GM21360 (cell line): ENCODE results near the gene EXOC2.
"Not testable (repeated sequence)": the region's sequence is repeated elsewhere in the genome, so short reads cannot be mapped to it uniquely, and the experiment has no call there.

Experiments
- ATAC-seq: cut with Tn5 transposase; IDR thresholded peaks from one replicate; pipeline ENCODE4 v1.9.1; 2021; ENCODE audit warnings: mild to moderate bottlenecking, moderate library complexity; ENCODE audit not compliant: unreplicated experiment

Gene EXOC2

DNA sequence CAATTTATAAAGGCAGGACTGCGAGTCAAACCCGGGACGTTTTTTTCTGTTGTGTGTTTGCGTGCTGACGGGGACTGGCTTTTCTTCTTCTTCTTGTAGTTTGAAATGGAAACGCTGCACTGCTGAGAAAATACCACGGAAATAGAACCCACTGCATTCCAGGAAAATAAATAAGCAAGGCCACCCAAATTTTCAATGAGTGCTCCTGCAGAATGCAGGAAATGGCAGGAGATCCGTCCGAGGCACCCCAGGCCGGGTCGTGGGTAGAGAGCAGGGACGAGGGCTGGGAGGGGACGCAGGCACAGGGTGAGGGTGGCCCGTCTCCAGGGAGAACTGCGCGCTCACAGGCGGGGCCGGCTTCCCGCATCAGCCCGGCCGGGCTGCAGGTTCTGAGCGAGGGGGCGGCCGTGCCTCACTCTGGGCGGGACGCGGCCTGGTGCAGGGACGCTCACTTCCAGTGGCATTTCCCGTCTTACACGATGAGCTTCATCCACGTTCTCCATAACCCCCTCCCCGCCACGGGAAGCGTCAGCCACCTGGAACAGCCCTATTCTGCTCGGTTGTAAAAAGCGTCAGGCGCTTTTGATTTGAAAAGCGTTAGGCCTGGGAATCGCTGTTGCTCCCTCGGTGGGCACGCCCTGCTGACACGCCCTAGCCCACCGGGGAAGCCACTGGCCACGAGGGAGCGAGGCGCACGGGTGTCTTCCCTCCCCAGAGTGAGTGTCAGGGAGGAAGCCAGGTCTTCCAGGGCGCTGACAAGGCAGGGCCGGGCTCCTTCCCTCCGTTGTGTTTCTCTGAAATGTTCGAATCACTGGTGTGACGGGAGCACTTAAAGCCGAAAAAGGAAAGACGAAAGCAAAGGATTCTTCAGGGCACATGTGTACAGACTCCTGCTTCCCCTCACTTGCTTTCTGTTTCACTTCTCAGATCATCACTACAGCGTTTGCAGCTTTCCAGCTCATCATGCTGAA lies 17.9 kb upstream of the EXOC2 start:
- ATAC-seq = peak; percentile 81

DNA sequence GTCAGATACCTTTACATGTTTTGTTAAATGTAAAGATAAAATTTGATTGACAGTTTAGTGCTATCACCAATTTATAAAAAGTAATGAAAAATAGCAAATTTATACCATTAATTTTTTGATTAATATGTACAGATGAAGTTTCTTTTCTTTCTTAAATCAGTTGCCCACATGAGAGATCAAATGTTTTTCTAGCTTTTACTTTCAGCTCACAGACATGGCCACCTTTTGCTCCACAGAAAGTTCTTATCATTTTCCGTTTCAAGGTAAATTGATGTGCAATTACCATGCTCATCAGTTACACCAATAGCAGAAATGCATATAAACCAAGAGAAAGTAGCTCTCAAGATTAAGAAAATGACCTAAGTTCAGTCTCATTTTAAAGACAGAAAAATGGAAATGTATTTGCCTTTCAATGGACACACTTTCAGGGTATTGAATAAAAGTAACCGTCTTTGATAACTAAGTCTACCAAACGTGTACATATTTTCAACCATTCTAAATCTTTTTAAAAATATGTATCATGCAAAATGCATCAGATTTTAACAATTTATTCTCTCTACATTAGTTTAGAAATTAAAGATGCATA lies 16.6 kb upstream of the EXOC2 start:
- no peak for ATAC-seq

DNA sequence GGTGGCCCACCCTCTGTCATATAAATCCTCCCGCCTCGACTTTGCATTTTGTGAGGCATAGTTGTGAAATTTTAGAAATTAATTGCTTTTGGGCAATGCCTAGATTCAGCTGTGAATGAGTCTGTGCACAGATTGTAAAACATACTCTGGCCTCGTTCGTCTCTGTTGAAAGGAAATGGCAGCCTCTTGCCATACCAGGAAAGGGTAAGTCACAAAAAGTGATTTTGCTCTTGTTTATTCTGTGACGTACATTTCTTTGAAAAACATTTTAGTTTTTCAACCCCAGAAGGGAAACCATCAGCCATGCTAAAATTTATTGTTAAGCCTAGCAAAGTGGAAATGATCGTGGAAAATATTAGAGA lies 15.3 kb upstream of the EXOC2 start:
- ATAC-seq = no peak

DNA sequence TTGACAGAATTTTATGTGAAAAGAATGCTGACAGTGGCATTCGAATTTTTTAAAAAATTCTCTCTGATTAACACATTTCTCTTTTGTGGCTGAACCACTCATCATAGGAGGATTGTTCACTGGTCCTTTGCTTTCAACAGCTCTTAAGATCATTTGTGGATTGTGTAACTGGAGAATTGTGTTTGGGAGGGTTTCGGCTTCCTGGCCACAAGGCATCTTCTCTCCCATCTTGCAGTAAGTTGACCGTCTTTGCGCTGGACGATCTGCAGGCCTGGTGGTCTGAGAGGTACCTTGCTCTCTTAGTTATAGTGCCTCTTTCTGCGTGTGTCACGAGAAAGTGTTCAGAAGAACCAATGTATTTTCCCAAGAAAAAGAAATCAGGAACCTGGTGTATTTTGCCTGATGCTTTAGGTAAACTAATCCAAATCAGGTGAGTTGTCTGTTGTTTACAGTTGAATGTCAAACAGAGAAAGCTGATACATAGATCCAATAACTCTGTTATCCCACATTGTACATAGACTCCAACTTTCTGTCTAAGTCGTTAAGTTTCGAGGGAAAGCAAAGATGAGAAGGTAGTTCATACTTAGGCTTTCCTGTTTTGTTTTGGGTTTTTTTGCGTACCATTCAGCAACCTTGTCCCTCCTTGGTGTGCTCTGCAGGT lies 14.8 kb upstream of the EXOC2 start:
- ATAC-seq = no peak

DNA sequence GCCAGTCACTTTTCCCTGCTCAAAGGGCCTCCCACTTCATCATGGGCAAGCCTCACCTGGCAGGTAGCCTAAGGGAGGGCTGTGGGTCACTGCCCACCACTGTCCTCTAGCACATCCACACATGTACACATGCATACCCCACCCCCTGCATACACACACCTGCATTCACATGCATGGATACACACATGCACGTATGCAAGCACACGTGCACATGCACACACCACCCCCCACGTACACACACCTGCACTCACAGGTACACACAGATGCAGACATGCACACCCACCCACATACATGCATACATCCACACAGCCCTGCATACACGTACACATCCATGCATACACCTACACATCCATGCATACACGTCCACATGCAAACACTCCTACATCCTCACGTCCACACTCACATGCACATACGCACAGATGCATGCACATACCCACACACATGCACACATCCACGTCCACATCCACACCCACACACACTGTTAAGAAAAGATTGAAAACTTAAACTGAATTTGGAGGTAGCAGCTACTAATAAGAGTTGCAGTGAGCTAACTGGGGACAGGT lies 14.0 kb upstream of the EXOC2 start:
- no peak for ATAC-seq

DNA sequence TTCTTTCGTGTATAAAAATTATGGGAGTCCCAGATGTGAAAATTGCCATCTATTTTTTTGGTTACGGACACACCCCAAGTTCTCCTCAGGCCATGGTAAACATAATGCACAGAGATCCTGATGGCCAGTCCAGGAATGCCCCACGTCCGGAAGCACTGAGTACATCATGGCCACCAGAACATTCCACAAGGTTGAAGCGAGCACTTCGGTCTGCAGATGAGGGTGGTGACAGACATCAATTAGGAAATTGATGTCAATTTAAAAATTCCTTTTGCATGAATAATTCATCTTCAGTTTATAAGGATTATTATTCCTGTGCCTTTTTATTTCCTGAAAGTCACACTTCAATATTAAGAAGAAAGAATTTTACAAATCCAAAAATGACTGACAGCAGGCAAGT lies 13.2 kb upstream of the EXOC2 start:
- ATAC-seq = no peak

DNA sequence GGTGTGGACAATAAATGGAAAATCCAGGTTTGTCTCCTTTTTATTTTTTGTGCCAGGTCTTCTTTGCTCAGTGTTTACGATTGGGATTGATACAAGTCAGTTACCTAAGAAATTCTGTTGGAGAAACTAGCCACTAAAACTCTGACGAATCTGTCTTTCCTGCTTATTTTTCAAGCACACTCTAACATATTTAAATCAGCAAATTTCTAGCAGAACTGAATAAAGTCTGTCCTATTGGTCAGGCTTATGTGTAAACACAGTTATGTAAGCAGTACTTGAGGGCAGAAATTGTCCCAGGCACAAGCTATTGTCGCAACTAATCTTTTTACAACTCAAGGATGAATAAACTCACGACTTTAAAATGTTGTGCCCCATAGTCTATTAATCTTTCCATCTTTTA lies 12.1 kb upstream of the EXOC2 start:
- ATAC-seq = no peak

DNA sequence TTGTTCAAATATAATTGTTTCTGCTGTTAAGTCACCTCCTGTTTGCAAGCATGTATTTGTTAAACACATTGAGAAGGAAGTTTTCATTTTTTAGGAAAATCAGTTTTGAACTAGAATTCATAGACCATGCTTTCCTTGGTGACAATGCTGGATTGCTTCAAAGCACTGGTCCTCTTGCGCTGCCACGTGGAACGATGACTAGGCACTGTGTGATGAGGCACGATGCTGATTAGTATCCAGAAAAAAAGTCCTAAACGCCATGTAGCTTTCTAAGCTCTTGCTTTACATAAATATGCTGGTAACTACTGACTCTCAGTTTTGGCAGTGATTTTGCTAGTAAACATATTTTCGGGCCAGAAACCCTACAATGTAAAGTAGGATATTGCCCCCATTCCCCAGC lies 11.1 kb upstream of the EXOC2 start:
- ATAC-seq = no peak

DNA sequence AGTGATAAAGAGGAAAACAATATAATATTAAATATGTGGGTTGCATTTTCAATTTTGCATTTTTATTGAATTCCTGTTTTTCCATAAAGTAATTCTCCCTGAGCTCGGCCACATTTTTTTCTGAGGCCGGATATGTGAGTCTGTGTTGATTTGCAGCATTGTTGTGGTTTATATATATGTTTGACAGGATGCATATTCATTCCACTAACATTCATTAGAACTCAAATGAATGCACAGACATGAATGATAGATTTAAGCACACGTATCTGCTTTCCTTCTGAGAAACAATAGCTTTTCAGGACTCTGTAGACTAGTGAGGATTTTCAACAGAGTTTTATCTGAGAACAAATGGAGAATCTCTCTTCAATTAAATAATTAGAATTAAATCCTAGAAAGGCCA lies 10.6 kb upstream of the EXOC2 start:
- ATAC-seq = no peak

DNA sequence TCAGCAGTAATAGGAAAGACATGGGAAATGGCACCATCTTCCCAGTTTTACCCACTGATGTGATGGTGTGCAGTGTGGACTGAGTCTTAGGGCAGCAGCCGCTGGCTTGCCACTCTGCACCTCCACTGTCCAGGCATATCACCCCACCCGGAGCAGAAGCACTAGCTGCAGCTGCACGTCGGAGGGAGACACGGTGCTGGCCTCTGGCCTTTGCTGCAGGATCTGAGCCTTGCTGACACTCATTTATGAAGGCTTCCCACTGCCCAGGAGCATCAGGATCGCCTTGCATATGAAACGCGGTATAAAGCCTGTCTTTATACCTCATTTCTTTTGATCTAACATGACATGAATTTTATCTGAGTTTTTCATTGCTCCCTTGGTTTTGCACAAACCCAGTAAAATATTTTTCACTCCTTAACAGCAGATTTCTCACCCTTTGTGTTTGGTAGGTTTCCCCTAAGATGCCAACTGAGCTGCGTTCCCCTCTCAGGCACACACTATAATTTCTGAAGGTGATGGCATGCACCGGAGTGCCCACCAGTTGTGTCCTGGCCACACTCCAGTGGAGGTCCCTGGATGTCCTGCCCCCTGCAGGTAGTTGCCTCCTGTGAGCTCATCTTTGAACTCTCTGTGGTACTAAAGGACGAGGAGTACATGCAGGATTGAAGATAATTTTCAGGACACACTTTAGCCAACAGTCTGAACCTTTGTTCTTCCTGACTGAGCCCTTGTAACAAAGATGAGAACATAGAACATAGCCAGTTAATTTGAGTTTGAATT lies 9.0 kb upstream of the EXOC2 start:
- no peak for ATAC-seq

DNA sequence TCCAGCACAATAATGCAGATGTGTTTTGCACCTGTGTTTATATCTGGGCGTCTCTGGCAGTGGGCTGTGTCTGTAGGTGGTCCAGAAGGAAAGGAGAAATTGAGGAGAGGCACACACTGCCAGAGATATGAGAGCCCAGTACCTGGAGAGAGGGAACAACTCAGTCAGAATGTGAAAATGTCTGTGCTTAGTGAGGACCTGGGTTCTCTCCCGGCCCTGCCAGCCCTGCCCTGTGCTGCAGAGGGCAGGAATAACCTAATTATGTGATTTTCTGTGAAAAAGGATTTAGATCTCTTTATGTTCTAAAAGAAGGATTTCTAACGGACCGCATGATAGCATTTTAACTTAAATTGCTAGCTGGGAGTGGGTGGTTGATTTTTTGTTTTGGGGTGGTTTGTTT lies 8.3 kb upstream of the EXOC2 start:
- no peak for ATAC-seq

DNA sequence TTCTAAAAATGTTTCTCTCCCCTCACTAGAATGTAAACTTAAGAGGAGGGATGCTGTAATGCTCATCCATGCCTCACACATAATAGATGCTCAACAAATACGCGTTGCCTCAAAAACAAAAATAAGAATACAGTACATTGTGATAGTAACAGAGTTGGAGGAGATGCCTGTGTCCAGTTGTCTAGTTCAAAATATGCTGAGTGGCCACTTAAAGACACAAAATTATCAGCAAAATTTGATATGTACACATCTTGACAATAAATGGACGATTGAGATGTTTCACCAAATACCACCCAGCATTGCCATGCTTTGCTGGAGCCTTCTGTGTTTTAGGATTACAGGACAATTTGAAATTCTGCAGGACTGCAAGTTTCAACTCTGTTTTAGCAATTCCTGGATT lies 7.6 kb upstream of the EXOC2 start:
- ATAC-seq = no peak

DNA sequence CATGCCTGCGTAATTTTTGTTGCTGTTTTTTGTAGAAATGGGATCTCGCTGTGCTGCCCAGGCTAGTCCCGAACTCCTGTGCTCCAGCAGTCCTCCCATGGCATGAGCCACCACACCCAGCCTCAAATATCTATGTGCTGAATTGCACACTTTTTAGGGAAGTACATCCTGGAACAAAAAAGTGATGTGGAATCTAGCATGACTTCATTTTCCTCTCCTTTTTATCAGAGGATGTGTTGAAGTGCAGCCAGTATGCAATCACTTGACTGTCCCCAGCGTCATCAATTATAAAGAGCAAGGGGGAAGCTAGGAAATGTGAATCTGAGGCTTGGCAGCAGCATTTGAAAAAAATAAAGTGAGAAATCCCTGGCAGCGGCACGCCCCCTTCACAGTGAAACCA lies 6.4 kb upstream of the EXOC2 start:
- ATAC-seq = no peak

DNA sequence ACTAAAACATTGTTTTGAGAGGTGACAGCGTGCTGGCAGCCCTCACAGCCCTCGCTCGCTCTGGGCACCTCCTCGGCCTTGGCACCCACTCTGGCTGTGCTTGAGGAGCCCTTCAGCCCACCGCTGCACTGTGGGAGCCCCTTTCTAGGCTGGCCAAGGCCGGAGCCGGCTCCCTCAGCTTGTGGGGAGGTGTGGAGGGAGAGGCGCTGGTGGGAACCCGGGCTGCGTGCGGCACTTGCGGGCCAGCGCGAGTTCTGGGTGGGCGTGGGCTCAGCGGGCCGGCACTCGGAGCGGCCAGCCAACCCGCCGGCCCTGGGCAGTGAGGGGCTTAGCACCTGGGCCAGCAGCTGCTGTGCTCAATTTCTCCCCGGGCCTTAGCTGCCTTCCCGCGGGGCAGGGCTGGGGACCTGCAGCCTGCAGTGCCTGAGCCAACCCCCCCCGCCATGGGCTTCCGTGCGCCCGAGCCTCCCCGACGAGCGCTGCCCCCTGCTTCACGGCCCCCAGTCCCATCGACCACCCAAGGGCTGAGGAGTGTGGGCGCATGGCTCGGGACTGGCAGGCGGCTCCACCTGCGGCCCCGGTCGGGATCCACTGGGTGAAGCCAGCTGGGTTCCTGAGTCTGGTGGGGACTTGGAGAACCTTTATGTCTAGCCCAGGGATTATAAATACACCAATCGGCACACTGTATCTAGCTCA lies 1.6 kb upstream of the EXOC2 start:
- not testable (repeated sequence) for ATAC-seq

DNA sequence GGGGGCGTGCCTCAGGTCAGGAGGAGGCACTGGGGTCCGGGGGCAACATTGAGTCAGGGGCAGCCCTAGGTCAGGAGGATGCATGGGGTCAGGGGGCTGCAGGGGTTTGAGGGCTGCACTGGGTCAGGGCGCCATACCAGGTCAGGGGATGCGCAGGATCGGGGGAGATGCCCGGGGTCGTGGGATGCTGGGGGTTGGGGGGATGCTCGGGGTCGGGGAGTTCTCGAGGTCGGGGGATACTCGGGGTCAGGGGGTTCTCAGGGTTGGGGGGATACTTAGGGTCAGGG lies 727 bp upstream of the EXOC2 start:
- ATAC-seq = no peak

DNA sequence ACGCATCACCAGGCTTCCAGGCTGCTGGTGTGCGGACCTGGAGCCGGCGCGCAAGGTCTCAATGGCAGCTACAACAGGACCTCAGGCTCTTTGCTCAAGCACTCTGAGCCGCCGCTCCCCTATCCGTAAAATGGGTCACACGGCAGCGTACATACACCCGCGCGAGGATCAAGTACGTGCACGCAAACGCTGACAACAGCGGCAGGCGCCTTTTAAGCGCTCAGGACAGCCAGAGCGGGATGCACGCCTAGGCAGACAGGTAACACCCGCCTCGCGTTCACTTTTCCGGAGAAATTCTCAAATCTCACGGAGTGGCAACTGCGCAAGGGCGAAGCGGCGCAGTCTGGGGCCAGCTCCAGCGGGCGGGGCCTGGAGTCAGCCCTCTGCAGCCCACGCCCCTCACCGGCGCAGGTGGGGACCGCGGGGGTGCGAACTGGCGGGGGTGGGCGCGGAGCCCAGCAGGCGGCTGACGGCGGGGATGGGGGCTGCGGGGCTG lies 535 bp downstream of the EXOC2 start:
- peak; percentile 59 for ATAC-seq

DNA sequence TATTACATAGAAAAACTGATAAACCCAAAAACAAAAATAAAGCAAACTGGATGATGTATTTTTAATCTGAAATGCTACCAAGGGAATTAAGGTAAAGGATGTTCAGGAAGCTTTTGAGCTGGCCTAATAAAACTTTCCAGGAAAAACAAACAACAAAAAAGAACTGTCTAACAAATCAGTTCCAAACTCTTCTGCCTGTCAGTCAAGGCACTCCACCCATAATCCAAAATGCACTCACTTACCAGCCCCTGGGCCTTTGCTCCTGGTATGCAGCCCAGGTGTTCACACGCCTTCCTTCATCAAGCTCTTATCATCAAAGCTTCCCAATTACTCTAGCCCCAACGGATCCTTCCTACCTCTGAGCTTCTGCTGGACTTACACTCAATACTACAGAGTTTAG lies 3.7 kb downstream of the EXOC2 start:
- no peak for ATAC-seq

DNA sequence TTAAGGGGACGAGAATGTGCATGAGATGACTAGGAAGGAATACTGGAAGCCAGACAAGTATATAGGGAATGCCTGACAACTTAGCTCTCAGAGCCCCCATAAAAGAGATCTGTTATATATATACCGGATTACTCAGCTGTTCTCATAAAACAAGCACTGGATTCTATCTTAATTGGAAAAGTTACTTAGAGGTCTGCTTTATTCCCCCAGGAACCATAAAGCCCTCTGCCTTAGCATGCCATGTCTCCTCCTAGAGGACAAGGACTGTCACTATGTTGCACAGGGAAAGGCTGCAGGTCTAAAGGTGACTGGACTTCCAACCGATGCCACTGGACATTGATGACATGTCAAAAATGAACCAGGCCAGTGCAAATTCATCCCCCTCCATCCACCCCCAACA lies 6.4 kb downstream of the EXOC2 start:
- ATAC-seq = no peak

DNA sequence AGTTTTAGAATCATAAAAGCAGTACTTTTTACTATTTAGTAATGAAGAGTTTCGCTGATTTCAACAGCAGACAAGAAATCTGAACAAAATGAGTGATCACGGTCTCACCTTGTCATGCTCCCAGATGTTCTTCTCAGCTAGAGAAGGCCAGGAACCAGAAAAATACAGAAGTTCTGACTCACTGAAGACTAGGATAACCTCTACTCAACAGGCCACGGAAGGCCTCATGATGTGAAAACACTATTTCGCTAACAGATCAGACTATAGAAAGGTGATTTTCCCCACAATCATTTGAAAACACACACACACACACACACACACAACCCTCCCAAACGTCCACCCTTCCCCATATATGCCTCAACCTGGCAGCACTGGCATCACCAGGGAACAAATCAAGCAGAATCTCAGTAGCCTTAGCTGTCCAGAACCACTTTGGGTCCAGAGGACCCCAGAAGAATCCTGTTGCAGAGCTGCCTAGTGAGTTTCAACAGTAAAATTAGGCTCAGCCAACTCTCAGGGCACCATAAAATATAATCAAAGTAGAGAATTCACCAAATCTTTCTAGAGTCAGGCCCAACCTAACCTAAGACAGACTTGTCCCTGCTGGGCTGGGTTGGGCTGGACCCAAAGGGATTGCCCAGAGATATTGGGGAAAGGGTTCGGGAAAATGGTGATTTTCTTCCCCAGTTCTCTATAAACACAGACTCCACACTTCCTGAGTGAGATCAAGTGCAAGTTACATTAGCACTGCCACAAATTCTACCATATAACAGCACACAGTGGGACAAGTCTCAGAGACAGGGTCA lies 7.9 kb downstream of the EXOC2 start:
- peak; percentile 82 for ATAC-seq
